Stimulated activated CD4-positive, alpha-beta T cell treated with anti-CD3 and anti-CD28 coated beads, Interleukin-15, amount 100 ng/mL, for 24 hours (primary cell): ENCODE data around the gene MEX3B.
"Not testable (repeated sequence)": the region's sequence is repeated elsewhere in the genome, so short reads cannot be mapped to it uniquely, and the experiment has no call there.

ENCODE experiments used
- DNase-seq: peaks from one replicate; pipeline ENCODE4 v3.0.0-alpha.2; 2020

The MEX3B gene

GRCh38 chr15:82047453-82048400, 1.9 kb upstream of the MEX3B start:
- DNase-seq: no peak

GRCh38 chr15:82046666-82047452, 1.0 kb upstream of the MEX3B start:
- DNase-seq: peak; percentile 91

GRCh38 chr15:82045179-82045891, 483 bp downstream of the MEX3B start:
- DNase-seq: peak; percentile 35

GRCh38 chr15:82044373-82045178, 1.2 kb downstream of the MEX3B start:
- peak; percentile 48 for DNase-seq

- no peak for DNase-seq
These were observed 1.9 kb downstream of the MEX3B start for GRCh38 chr15:82043796-82044372.

GRCh38 chr15:82043130-82043673, 2.6 kb downstream of the MEX3B start:
- no peak for DNase-seq

GRCh38 chr15:82040862-82041261, 5.0 kb downstream of the MEX3B start:
- no peak for DNase-seq

- DNase-seq: no peak
These were observed 5.4 kb downstream of the MEX3B start for GRCh38 chr15:82040390-82040789.

- no peak for DNase-seq
These were observed 5.9 kb downstream of the MEX3B start for GRCh38 chr15:82039871-82040270.

- no peak for DNase-seq
These were observed 9.4 kb downstream of the MEX3B start for GRCh38 chr15:82036461-82036860.

GRCh38 chr15:82031871-82032270, 13.9 kb downstream of the MEX3B start:
- DNase-seq: no peak

- DNase-seq: no peak
These were observed 15.6 kb downstream of the MEX3B start for GRCh38 chr15:82030176-82030575.

GRCh38 chr15:82028163-82028562, 17.7 kb downstream of the MEX3B start:
- not testable (repeated sequence) for DNase-seq

GRCh38 chr15:82021992-82022391, 23.8 kb downstream of the MEX3B start:
- DNase-seq: no peak

GRCh38 chr15:82020625-82021394, 25.0 kb downstream of the MEX3B start:
- DNase-seq: no peak

GRCh38 chr15:82018201-82018600, 27.6 kb downstream of the MEX3B start:
- no peak for DNase-seq

GRCh38 chr15:82017656-82018055, 28.2 kb downstream of the MEX3B start:
- DNase-seq: no peak

- no peak for DNase-seq
These were observed 30.8 kb downstream of the MEX3B start for GRCh38 chr15:82014989-82015388.

GRCh38 chr15:82012908-82013307, 32.9 kb downstream of the MEX3B start:
- DNase-seq: no peak

GRCh38 chr15:82005239-82005638, 40.6 kb downstream of the MEX3B start:
- DNase-seq: no peak

- DNase-seq: no peak
These were observed 41.9 kb downstream of the MEX3B start for GRCh38 chr15:82003916-82004315.
